Mesendoderm (in vitro differentiated cells): ENCODE measurements around the gene FOXB2. TPM values are rescaled to one million over a fixed set of nuclear protein-coding genes. Genes with fewer than 3 reads are reported as not detected.
"Not testable (repeated sequence)": the region's sequence is repeated elsewhere in the genome, so short reads cannot be mapped to it uniquely, and the experiment has no call there.

Experiments used
- DNase-seq: peaks from one replicate; pipeline ENCODE4 v3.0.0; 2013
- H2AK5ac ChIP-seq: 2 replicates; pipeline ENCODE4 v1.6.1; 2013; ENCODE audit warnings: low read length, inconsistent platforms
- H2BK120ac ChIP-seq: 2 replicates; pipeline ENCODE4 v1.6.1; 2013; ENCODE audit warnings: low read depth, mild to moderate bottlenecking, low read length, moderate library complexity, mixed read lengths
- H2BK15ac ChIP-seq: replicated peaks from 2 replicates; pipeline ENCODE4 v1.6.1; 2013; ENCODE audit warnings: low read depth, mild to moderate bottlenecking, moderate library complexity
- H2BK5ac ChIP-seq: 2 replicates; pipeline ENCODE4 v1.6.1; 2013; ENCODE audit warnings: low read length, inconsistent platforms
- H3K18ac ChIP-seq: 2 replicates; pipeline ENCODE4 v1.6.1; 2013; ENCODE audit warnings: mild to moderate bottlenecking, low read length, mixed read lengths
- H3K23ac ChIP-seq: one replicate; pipeline ENCODE4 v1.6.1; 2013; ENCODE audit warnings: low read length
- H3K27ac ChIP-seq: 2 replicates; pipeline ENCODE4 v1.5.1; 2013; ENCODE audit warnings: low read depth, mild to moderate bottlenecking, inconsistent platforms, low read length, moderate library complexity
- H3K27me3 ChIP-seq: 2 replicates; pipeline ENCODE4 v1.6.1; 2013; ENCODE audit warnings: low read length, control low read depth, mild to moderate bottlenecking, inconsistent platforms; ENCODE audit not compliant: insufficient read depth, poor library complexity
- H3K36me3 ChIP-seq: 2 replicates; pipeline ENCODE4 v1.6.1; 2013; ENCODE audit warnings: low read length, inconsistent platforms; ENCODE audit not compliant: control insufficient read depth, insufficient read depth
- H3K4ac ChIP-seq: one replicate; pipeline ENCODE4 v1.6.1; 2013; ENCODE audit warnings: low read depth, mild to moderate bottlenecking, low read length, moderate library complexity
- H3K4me1 ChIP-seq: 2 replicates; pipeline ENCODE4 v1.6.1; 2013; ENCODE audit warnings: low read depth, low read length, inconsistent platforms; ENCODE audit not compliant: control insufficient read depth
- H3K4me2 ChIP-seq: 2 replicates; pipeline ENCODE4 v1.6.1; 2013; ENCODE audit warnings: low read length
- H3K4me3 ChIP-seq: 2 replicates; pipeline ENCODE4 v1.5.1; 2013; ENCODE audit warnings: mild to moderate bottlenecking, low read length
- H3K56ac ChIP-seq: one replicate; pipeline ENCODE4 v1.6.1; 2013; ENCODE audit warnings: low read length
- H3K79me1 ChIP-seq: 2 replicates; pipeline ENCODE4 v1.6.1; 2013; ENCODE audit warnings: low read length, inconsistent platforms
- H3K79me2 ChIP-seq: 2 replicates; pipeline ENCODE4 v1.6.1; 2013; ENCODE audit warnings: mild to moderate bottlenecking, low read length; ENCODE audit not compliant: control insufficient read depth, insufficient read depth
- H3K9ac ChIP-seq: 2 replicates; pipeline ENCODE4 v1.6.1; 2013; ENCODE audit warnings: low read length, inconsistent platforms
- H4K5ac ChIP-seq: one replicate; pipeline ENCODE4 v1.6.1; 2013; ENCODE audit warnings: low read length
- H4K8ac ChIP-seq: one replicate; pipeline ENCODE4 v1.6.1; 2013; ENCODE audit warnings: low read depth, mild to moderate bottlenecking, control low read depth, low read length, moderate library complexity
- WGBS: extraction: QIAGEN DNeasy Blood & Tissue Kit; methylation state at CpG from one replicate; pipeline ENCODE4 v1.1.7; 2013; ENCODE audit warnings: low lambda C conversion rate, missing lambda C conversion rate; ENCODE audit not compliant: insufficient coverage; ENCODE audit errors: extremely low coverage; 5-methylcytosine and 5-hydroxymethylcytosine counted together
- polyA plus RNA-seq, 2 experiments: library from polyadenylated mRNA; stranded (reverse); fragments of 200-250 nt; gene quantifications; one replicate each; pipeline ENCODE4 v1.2.3, GENCODE V29; 2013

Gene FOXB2
- polyA plus RNA-seq (2013, experiment 1 of 2), result 0.06 TPM
- polyA plus RNA-seq (2013, experiment 2 of 2), result 0.04 TPM

DNA sequence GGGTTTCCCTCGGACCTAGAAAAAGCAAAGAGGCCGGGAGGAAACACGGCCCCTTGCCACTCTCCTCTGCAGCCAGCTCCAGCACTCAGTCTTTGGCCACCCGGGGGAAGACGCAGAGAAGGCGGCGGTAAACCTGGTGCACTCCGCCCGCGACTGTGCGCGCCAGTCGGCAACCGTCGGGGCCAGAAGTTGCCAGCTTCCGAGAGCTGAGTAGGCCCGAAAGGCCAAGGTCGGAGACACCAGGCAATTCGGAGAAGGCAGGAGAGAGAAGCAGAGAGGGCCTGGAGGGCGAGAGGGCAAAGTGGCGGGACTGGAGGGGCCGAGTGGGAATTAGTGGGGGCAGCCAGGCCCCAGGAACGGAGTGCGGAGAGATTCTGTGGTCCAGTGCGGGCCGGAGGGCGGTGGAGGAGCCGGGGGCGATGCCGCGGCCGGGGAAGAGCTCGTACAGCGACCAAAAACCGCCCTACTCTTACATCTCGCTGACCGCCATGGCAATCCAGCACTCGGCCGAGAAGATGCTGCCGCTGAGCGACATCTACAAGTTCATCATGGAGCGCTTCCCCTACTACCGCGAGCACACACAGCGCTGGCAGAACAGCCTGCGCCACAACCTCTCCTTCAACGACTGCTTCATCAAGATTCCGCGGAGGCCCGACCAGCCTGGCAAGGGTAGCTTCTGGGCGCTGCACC lies at the start of gene FOXB2:
Gene FOXB2, plus strand, starts transcription at position 420 of the 690 bp plus-strand sequence. Its CDS starts 0 bp downstream, at position 420.
- Histone ChIP-seq H3K4me2 (peak within 1 kb of the TSS; percentile 78), H3K4ac (no peak within 1 kb of the TSS), H3K79me2 (no peaks in the 10 kb centered on the region), H3K56ac (peak within 1 kb of the TSS; percentile 60), H3K23ac (peak within 1 kb of the TSS; percentile 66), H4K8ac (no peak within 1 kb of the TSS), H3K9ac (peak within 1 kb of the TSS; percentile 42), H3K4me1 (peaks cover 5% of the 10 kb centered on the region), H3K27me3 (peaks cover 77% of the 10 kb centered on the region), H2BK120ac (no peak within 1 kb of the TSS), H4K5ac (no peak within 1 kb of the TSS), H3K27ac (no peak within 1 kb of the TSS), H2BK15ac (no peak within 1 kb of the TSS), H3K36me3 (no peaks in the 10 kb centered on the region), H2AK5ac (no peak within 1 kb of the TSS), H3K18ac (no peak within 1 kb of the TSS), H3K79me1 (no peaks in the 10 kb centered on the region), H3K4me3 (peak within 1 kb of the TSS; percentile 13), H2BK5ac (no peak within 1 kb of the TSS)
- WGBS, result no CpG with 5 or more reads among the region's 51 CpGs
- DNase-seq, result peak; percentile 40

DNA sequence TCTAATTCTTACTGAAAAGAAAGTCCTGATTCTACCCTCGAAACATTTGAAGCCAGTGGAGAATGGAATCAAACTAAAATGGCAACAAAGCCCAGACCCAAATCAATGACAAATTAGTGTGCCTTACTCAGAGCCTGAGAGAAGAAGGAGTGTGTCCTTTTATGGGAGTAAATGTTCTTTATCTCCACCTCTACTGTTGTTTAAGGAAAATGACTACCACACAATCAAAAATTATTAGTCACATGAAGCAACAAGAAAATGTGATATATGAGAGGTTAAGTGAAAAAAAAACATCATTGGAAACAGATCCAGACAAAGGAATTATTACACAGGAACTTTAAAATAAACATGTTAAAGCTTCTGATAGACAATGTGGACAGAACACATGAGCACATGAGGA lies 49.7 kb upstream of the FOXB2 start:
- Histone ChIP-seq H3K23ac (no peak overlapping the region), H2AK5ac (no peak overlapping the region), H3K56ac (no peak overlapping the region), H4K8ac (no peak overlapping the region), H4K5ac (no peak overlapping the region), H3K36me3 (no peaks in the 10 kb centered on the region), H2BK120ac (no peak overlapping the region), H3K18ac (no peak overlapping the region), H3K27me3 (no peaks in the 10 kb centered on the region), H3K79me2 (no peaks in the 10 kb centered on the region), H3K9ac (no peak overlapping the region), H2BK15ac (no peak overlapping the region), H2BK5ac (no peak overlapping the region), H3K79me1 (no peaks in the 10 kb centered on the region), H3K4ac (no peak overlapping the region), H3K4me1 (no peaks in the 10 kb centered on the region), H3K27ac (no peak overlapping the region), H3K4me2 (no peak overlapping the region), H3K4me3 (no peak overlapping the region)
- no peak for DNase-seq
- WGBS, result no CpG with 5 or more reads among the region's 1 CpG

DNA sequence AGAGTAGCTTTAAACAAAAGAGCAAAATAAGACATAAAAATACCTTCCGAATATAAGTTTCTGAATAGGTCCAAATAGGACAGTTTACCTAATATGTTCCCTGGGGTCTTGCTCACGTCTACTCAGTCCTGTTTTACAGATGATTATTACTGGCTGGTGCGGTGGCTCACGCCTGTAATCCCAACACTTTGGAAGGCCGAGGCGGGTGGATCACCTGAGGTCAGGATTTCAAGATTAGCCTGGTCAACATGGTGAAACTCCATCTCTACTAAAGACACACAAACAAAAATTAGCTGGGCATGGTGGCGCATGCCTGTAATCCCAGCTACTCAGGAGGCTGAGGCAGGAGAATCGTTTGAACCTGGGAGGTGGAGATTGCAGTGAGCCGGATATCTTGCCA lies 40.6 kb upstream of the FOXB2 start:
- not testable (repeated sequence) for H2BK5ac ChIP-seq, H3K4ac ChIP-seq, H3K79me1 ChIP-seq, H4K5ac ChIP-seq, H3K4me2 ChIP-seq, H3K23ac ChIP-seq, H2BK120ac ChIP-seq, H3K27ac ChIP-seq, H3K4me3 ChIP-seq, H3K9ac ChIP-seq, DNase-seq, H3K4me1 ChIP-seq, H2BK15ac ChIP-seq, H2AK5ac ChIP-seq, H4K8ac ChIP-seq, H3K27me3 ChIP-seq, H3K56ac ChIP-seq, H3K36me3 ChIP-seq, H3K18ac ChIP-seq, H3K79me2 ChIP-seq
- WGBS, result no CpG with 5 or more reads among the region's 9 CpGs

DNA sequence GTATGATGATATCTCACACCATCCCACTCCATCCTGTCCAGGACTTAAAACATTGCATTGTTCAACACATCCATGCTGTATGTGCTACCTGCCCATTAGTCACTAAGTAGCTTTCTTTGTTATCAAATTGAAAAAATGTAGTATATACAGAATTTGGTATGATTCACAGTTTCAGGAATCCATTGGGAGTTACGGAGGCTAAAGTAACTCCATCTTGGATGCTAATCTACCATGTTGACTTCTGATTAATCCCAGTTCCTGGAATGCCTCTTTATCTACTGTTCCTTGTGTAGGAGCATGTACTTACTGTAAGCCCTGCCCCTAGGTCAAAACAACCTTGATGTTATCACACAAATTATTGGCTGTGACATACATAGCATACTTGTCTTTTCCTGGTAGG lies 38.9 kb upstream of the FOXB2 start:
- no peak overlapping the region for H4K8ac ChIP-seq
- no peak overlapping the region for H2BK5ac ChIP-seq
- H3K9ac ChIP-seq, result no peak overlapping the region
- no peak overlapping the region for H3K18ac ChIP-seq
- no peak overlapping the region for H4K5ac ChIP-seq
- no peak overlapping the region for H3K4me3 ChIP-seq
- no peaks in the 10 kb centered on the region for H3K27me3 ChIP-seq
- H3K4ac ChIP-seq, result no peak overlapping the region
- no CpG with 5 or more reads among the region's 1 CpG for WGBS
- H3K36me3 ChIP-seq, result no peaks in the 10 kb centered on the region
- no peak overlapping the region for H3K23ac ChIP-seq
- H3K79me2 ChIP-seq, result no peaks in the 10 kb centered on the region
- no peak overlapping the region for H3K27ac ChIP-seq
- no peak overlapping the region for H3K56ac ChIP-seq
- no peak overlapping the region for H2BK120ac ChIP-seq
- DNase-seq, result peak; percentile 70
- H3K4me1 ChIP-seq, result no peaks in the 10 kb centered on the region
- H3K4me2 ChIP-seq, result no peak overlapping the region
- H2AK5ac ChIP-seq, result no peak overlapping the region
- H2BK15ac ChIP-seq, result no peak overlapping the region
- H3K79me1 ChIP-seq, result no peaks in the 10 kb centered on the region

DNA sequence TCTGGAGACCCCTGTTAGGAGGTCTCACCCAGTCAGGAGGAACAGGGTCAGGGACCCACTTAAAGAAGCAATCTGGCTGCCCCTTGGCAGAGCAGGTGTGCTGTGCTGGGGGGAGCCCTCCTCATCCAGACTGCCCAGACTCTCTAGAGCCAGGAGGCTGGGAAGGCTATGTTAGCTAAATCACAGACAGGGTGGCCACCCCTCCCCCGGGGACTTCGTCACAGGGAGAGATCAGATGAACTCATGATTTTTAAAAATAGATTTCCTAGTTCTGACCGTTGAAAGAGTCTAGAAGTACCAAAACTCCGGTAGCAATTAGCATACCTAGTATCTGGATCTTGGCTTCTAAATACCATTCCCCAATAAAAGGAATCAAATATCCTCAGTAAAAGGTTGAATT lies 35.0 kb upstream of the FOXB2 start:
- no peak overlapping the region for H3K18ac ChIP-seq
- no CpG with 5 or more reads among the region's 4 CpGs for WGBS
- H3K9ac ChIP-seq, result no peak overlapping the region
- no peaks in the 10 kb centered on the region for H3K79me1 ChIP-seq
- no peaks in the 10 kb centered on the region for H3K79me2 ChIP-seq
- no peak overlapping the region for H3K56ac ChIP-seq
- H3K4me2 ChIP-seq, result no peak overlapping the region
- no peaks in the 10 kb centered on the region for H3K4me1 ChIP-seq
- DNase-seq, result no peak
- H2BK15ac ChIP-seq, result no peak overlapping the region
- H3K27me3 ChIP-seq, result no peaks in the 10 kb centered on the region
- H2AK5ac ChIP-seq, result no peak overlapping the region
- no peak overlapping the region for H2BK120ac ChIP-seq
- no peaks in the 10 kb centered on the region for H3K36me3 ChIP-seq
- no peak overlapping the region for H2BK5ac ChIP-seq
- no peak overlapping the region for H4K8ac ChIP-seq
- H3K4me3 ChIP-seq, result no peak overlapping the region
- H3K23ac ChIP-seq, result no peak overlapping the region
- H3K4ac ChIP-seq, result no peak overlapping the region
- no peak overlapping the region for H3K27ac ChIP-seq
- no peak overlapping the region for H4K5ac ChIP-seq

DNA sequence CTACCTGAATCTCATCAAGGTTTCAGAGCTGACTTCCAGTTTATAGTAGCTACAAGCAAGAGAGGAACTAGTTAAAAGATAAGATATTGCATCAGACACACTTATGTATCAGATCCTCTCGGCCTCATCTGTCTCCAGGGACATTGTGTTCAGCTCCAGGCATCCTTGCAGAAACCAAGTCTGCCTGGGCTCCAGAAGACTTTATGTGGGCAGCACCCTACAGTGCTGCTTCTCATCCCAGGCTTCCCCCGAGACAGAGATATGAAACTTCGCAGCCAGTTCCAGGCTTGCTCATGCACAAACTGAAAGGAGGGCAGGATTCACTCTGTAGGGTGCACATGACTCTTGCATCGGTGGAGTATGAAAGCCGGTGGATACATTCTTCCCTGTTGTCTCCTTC lies 33.9 kb upstream of the FOXB2 start:
- no CpG with 5 or more reads among the region's 5 CpGs for WGBS
- no peak for DNase-seq

More for the DNA sequence above, 33.9 kb upstream of the FOXB2 start:
- Histone ChIP-seq H3K4me2 (no peak overlapping the region), H2BK5ac (no peak overlapping the region), H3K4me1 (no peaks in the 10 kb centered on the region), H3K79me2 (no peaks in the 10 kb centered on the region), H3K18ac (no peak overlapping the region), H3K27me3 (no peaks in the 10 kb centered on the region), H2BK15ac (no peak overlapping the region), H3K4me3 (no peak overlapping the region), H3K36me3 (no peaks in the 10 kb centered on the region), H2BK120ac (no peak overlapping the region), H3K27ac (no peak overlapping the region), H3K4ac (no peak overlapping the region), H3K9ac (no peak overlapping the region), H4K5ac (no peak overlapping the region), H3K56ac (no peak overlapping the region), H4K8ac (no peak overlapping the region), H2AK5ac (no peak overlapping the region), H3K79me1 (no peaks in the 10 kb centered on the region), H3K23ac (no peak overlapping the region)
